GM18511 (cell line): Measurements from ENCODE around the gene ANGPTL2.

Experiments
- ATAC-seq: cut with Tn5 transposase; IDR thresholded peaks from one replicate; pipeline ENCODE4 v1.9.1; 2021; ENCODE audit warnings: mild to moderate bottlenecking, moderate library complexity; ENCODE audit not compliant: unreplicated experiment

Gene ANGPTL2

DNA sequence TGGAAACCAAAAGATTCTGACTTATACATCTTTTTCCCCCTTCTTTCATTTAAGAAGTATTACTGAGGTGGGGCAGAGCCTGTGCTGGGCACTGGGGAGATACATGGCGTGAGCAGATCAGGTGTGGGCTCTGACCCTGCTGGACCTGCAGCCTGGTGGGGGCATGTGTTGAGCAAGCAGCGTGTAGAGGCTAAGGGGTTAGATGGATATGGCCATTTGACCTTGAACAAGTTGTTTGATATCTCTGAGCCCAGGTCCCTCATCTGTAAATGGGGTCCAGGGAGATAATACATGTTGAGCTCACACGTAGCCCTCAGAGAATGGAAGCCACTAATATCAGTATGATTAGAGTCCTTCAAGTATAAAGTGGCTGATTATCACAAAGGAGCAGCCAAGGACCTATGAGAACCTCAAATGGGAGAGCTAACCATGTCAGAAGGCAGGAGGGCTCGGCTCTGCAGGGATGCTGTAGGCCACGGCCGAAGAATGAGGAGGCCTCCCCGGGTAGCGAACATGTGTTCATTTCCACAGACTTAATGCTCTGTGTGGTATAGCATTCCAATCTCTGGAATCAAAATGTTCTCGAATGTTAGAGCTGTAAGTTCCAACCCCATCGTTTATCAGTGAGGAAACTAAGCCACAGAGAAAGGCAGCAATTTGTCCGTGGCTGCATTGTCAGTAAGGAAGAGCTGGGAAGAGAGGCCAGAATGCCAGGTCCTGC lies 15.4 kb upstream of the ANGPTL2 start:
- no peak for ATAC-seq

- ATAC-seq: no peak
Observed at GRCh38 chr9:127136880-127137639, 14.6 kb upstream of the ANGPTL2 start.

GRCh38 chr9:127136081-127136879 lies 13.8 kb upstream of the ANGPTL2 start:
- ATAC-seq: no peak

GRCh38 chr9:127135056-127135745 lies 12.8 kb upstream of the ANGPTL2 start:
- ATAC-seq: no peak

DNA sequence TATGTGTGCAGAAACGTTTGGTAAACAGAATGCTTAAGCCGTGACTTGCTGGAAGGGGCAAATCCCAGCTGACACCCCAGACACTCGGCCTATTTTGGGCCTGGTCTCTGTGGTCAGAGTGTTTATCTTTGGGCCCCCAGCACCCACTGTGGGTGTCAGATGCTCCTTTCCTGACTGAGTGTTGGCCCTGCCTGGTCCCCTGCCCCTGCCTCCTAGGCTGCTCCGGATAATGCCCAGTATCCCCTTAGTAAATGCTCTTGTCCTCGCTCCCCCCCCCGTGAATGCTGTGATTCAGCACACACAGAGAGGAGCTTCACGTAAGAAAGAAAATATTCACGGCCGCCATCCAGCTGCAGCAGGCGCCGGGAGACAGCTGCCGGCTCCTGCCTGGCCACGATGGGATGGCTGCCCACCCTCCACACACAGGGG lies 11.3 kb upstream of the ANGPTL2 start:
- ATAC-seq: no peak

- ATAC-seq: no peak
Observed at GRCh38 chr9:127132921-127133647, 10.6 kb upstream of the ANGPTL2 start.

GRCh38 chr9:127132375-127132774 lies 9.9 kb upstream of the ANGPTL2 start:
- no peak for ATAC-seq

DNA sequence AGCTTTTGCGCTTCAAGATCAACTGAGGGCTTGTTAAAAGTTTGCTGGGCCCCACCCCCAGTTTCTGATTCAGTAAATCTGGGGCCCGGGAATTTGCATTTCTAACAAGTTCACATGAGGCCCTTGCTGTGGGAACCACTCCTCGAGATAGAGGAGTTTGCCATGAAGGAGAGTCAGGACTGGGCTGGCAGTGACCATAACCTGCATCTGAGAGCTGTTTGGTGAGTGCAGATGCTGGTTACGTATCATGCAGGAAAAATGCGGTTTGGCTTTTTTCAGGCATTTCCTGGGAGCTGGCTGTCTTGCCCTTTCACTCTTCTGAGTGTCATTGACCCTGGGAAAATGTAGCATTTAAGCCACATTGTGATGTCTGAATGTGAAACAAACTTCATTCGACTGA lies 9.4 kb upstream of the ANGPTL2 start:
- no peak for ATAC-seq

GRCh38 chr9:127130661-127131538 lies 8.5 kb upstream of the ANGPTL2 start:
- no peak for ATAC-seq

DNA sequence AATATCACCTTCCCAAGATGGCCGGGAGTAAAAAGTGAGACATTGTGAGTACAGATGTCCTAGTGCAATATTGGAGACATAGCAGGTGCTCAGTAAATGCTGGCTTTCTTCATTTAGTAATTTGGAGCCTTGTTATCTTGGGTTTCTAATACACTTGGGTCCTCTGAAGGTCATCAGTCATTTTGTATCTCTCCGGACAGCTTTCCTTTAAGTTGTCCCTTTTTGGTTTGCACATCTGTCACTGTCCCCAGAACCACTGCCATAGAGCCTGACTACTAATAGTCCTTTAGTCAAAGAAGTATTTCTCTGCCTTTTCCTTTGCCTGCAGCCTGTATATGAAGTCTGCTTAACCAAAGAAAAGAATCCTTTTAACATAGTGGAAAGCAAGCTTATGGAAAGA lies 7.8 kb upstream of the ANGPTL2 start:
- ATAC-seq: no peak

GRCh38 chr9:127129718-127130085 lies 7.3 kb upstream of the ANGPTL2 start:
- ATAC-seq: no peak

DNA sequence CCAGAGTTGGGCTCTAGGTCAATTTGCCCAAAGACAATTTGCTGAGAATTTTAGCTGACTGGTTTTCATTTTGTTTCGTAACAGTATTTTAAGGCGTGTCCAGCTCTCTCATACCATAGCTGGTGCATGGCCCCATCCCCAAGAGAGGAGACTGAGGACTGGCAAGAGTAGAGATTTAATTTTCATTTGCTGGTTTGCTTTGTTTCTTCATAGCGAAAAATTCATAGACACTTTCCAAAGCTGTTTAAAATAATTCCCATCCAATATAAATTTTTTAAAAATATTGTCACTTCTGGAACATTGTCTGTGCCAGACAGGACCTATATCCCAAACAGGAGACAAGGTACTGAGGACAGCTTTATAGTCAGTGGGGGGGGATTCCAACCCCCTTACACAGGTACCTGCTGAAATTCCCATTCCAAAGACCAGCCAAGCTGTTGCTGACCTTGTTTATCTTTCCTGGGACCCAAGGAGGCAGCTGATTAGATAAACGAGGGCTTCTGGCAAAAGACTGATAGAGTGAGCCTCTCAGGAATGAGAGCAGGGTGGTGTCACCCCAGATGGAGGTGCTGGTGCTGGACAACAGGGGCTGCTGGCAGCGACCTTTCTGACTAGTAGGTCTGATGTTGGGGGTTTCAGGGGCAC lies 6.8 kb upstream of the ANGPTL2 start:
- no peak for ATAC-seq

- ATAC-seq: no peak
Observed at GRCh38 chr9:127128341-127129072, 6.1 kb upstream of the ANGPTL2 start.

GRCh38 chr9:127126971-127127370 lies 4.5 kb upstream of the ANGPTL2 start:
- ATAC-seq: no peak

DNA sequence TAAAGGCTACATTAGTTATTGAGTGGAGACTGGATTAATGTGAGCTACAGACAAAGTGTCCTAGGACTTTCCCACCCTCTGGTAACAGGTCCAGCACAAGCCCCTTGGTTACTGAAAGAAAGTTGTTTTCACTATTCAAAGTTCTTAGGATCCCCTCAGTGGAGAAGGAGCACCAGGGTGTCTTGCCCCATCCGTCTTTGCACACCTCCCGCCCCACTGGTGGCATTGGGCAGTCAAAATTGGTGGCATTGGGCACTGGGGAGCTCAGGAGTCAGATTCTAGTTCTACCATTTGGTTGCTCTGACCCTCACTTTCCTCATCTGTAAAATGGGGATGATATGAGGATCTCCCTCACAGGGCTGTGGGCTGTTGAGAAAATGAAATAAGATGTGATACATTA lies 2.4 kb upstream of the ANGPTL2 start:
- ATAC-seq: no peak

GRCh38 chr9:127124111-127124531 lies 1.7 kb upstream of the ANGPTL2 start:
- ATAC-seq: no peak

DNA sequence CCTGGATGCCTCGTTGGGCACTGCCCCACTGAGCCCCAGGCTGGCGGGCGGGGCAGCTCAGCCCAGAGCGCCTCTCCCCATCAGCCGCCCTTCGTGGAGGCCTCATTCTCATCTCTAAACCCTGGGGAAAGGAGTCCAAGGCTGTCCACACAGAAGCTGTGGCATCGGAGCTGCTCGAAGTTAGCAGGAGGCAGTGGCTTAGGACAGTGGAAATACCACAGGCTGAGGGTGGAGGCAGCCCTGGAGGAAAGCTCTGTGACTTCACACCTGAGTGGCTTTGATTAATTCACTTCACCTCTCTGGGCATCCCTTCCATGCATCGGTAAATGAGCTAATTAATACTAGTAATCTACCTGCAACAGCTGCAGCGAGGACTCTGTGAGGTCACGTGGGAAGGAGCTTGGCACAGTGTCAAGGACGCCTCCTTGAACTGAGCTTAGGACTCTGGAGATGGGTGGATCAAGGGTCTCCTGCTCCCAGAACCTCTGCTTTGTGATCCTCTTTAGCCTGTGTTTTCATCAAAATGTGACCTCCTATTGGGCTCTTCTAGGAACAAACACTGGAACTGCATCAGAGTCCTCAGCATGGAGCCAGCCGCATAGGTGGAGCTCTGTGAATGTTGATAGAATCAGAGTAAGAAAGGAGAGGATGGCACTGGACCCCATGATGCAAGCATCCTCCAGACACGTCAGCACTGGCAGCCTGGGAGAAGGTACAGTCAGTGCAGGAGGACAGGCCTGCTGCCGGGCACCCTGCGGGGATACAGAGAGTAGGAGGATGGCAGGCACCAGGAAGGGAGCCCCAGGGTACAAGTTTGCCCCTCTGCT lies 842 bp upstream of the ANGPTL2 start:
- ATAC-seq: peak; percentile 67
